ENCODE measurements around the gene DKK3.

DKK3 gene

DNA sequence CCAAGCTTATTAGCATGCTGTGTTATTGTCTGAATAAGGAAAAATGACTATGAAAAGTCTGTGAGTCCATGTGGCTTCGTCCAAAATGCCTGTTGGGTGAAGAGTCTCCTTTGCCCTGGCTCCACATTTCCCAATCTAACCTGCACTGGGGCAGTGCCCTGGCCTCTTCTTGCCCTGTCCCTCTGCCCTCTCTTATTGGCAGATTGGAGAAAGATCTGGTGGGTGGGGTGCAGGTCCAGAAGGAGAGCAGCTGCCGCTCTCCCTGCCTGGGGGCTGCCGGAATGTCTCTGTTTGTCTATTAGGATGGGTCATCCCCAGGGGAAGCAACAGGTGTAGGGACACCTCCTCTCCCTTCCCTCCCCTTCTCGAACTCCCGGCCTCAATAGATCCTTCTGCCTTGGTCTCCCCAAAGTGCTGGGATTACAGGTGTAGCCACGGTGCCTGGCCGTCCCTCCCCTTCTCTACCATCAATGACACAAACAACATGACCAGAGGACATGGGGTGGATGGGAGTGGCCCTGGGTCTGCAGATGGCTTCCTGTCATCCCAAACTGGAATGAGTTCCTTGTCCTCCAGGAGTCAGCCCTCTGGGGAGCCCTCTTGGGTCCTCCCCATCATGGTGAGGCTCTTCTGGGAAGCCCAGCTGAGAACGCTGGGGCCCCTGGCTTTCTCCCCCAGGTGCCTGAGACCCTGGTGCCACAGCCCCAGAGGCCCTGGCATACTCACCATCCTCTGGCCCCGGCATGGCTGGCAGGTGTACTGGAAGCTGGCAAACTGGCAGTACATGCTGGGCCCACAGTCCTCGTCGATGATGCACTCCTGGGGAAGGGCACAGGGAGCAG is 40.5 kb downstream of the DKK3 start:
- Histone ChIP-seq H3K36me3 (ENCODE audit: control insufficient read depth, insufficient read depth, low read length) (no peaks in the 10 kb centered on the region), H3K27ac (ENCODE audit: insufficient read depth, low read depth, low read length, poor library complexity, severe bottlenecking) (no peak overlapping the region), H3K27me3 (ENCODE audit: control insufficient read depth, insufficient read depth, low read length, poor library complexity, severe bottlenecking) (no peaks in the 10 kb centered on the region), H3K9me3 (ENCODE audit: control insufficient read depth, low read length) (no peaks in the 10 kb centered on the region), H3K4me1 (ENCODE audit: control insufficient read depth, insufficient read depth, low read length) (peaks cover 32% of the 10 kb centered on the region), H3K4me3 (ENCODE audit: insufficient read depth, low read depth, low read length) (no peak overlapping the region)
- WGBS, 2 experiments = 90 to 92% methylated on average over 11 of the region's 11 CpGs

DNA sequence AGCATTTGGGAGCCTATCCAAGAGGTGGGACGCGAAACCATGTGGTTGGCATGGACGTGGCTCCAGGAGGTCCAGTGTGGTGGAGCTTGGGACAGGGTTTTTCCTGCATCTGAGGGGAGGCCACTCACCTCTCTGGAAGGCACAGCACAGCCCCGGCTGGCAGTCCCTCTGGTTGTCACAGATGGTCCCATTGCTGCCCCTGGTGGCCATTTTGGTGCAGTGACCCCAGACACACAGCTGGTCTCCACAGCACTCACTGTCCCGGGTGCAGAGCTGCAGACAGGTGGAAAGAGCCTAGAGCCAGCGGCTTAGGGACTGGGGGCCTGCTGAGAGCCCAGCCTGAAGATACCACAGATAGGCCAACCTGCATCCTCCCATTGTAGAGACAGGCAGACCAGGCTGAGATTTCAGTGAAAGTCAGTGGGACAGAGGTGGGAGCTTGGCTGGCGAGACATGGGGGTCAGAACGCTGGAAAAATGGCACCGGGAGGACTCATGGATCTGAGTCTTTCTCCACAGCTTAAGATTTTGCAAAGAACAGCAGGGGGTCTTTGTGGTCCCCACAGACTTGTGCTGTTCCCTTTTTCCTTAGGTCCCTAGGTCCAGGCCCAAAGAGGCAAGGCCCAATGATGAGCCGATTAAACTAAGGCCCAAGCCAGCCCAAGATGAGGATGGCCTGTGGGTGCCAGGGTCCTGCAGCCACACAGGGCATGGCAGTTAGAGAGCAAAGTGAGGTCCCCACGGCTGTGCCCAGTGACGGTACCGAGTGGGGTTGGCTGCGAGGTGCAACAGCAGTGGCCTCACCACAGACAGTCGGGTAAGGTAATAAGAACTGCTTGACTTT is 41.4 kb downstream of the DKK3 start:
- no peaks in the 10 kb centered on the region for H3K9me3 ChIP-seq (ENCODE audit: control insufficient read depth, low read length)
- H3K4me3 ChIP-seq (ENCODE audit: insufficient read depth, low read depth, low read length) = no peak overlapping the region
- no peak overlapping the region for H3K27ac ChIP-seq (ENCODE audit: insufficient read depth, low read depth, low read length, poor library complexity, severe bottlenecking)
- peaks cover 23% of the 10 kb centered on the region for H3K4me1 ChIP-seq (ENCODE audit: control insufficient read depth, insufficient read depth, low read length)
- 72 to 75% methylated on average over 15 of the region's 15 CpGs for WGBS, 2 experiments
- no peaks in the 10 kb centered on the region for H3K27me3 ChIP-seq (ENCODE audit: control insufficient read depth, insufficient read depth, low read length, poor library complexity, severe bottlenecking)
- no peaks in the 10 kb centered on the region for H3K36me3 ChIP-seq (ENCODE audit: control insufficient read depth, insufficient read depth, low read length)

DNA sequence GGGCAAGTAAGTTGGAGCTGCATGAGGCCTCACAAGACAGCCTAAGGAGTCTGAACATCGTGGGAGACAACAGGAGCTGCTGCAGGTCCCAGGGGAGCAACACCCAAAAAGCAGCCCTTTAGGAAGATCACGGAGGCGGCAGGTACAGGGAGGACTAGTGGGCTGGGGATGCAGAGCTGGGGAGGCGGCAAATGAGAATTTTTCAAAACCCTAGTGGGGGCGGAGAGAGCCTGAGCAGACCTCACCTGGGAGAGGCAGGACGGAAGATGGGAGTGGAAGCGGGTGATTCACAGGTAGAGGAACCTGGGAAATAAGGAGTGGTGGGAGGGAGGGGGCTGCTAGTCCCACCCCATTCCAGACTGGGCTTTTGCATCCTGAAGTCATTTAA is 42.1 kb downstream of the DKK3 start:
- Histone ChIP-seq H3K27ac (ENCODE audit: insufficient read depth, low read depth, low read length, poor library complexity, severe bottlenecking) (no peak overlapping the region), H3K36me3 (ENCODE audit: control insufficient read depth, insufficient read depth, low read length) (no peaks in the 10 kb centered on the region), H3K27me3 (ENCODE audit: control insufficient read depth, insufficient read depth, low read length, poor library complexity, severe bottlenecking) (no peaks in the 10 kb centered on the region), H3K9me3 (ENCODE audit: control insufficient read depth, low read length) (no peaks in the 10 kb centered on the region), H3K4me3 (ENCODE audit: insufficient read depth, low read depth, low read length) (no peak overlapping the region), H3K4me1 (ENCODE audit: control insufficient read depth, insufficient read depth, low read length) (peaks cover 16% of the 10 kb centered on the region)
- WGBS, 2 experiments = 95 to 97% methylated on average over 7 of the region's 7 CpGs

DNA sequence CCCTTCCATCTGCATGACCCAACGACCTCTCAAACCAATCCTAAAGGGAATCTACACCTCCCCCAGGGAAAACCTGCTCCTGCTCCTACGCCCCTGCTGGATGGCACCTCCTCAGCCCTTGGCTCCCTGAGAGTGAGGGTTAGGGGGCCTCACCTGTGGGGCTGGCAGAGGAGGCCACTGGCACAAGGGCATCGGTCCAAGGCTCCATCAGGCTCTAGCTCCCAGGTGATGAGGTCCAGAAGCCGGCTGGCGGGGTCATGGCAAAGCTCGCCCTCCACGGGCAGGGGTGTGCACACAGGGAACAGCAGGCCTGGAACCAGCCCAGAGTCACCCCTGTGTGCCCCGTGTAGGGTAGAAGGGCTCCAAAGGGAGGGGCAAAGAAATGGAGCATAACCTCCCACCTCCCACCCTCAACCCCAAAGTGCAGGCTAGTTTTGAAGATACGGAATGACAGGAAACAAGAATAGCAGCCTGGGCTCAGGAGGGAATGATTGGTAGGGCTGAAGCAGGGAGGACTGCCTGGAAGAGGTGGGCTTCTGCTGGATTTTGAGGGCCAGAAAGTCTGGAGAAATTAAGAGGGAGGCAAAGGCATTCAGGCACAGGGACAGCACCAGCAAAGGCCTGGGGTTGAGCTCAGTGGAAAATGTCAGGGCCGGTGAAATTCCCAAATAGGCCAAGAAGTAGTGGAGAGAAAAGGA is 42.6 kb downstream of the DKK3 start:
- H3K27ac ChIP-seq (ENCODE audit: insufficient read depth, low read depth, low read length, poor library complexity, severe bottlenecking) = no peak overlapping the region
- no peaks in the 10 kb centered on the region for H3K27me3 ChIP-seq (ENCODE audit: control insufficient read depth, insufficient read depth, low read length, poor library complexity, severe bottlenecking)
- H3K4me3 ChIP-seq (ENCODE audit: insufficient read depth, low read depth, low read length) = no peak overlapping the region
- H3K36me3 ChIP-seq (ENCODE audit: control insufficient read depth, insufficient read depth, low read length) = no peaks in the 10 kb centered on the region
- no peaks in the 10 kb centered on the region for H3K9me3 ChIP-seq (ENCODE audit: control insufficient read depth, low read length)
- H3K4me1 ChIP-seq (ENCODE audit: control insufficient read depth, insufficient read depth, low read length) = peaks cover 12% of the 10 kb centered on the region
- WGBS, 2 experiments = 92 to 95% methylated on average over 10 of the region's 10 CpGs

DNA sequence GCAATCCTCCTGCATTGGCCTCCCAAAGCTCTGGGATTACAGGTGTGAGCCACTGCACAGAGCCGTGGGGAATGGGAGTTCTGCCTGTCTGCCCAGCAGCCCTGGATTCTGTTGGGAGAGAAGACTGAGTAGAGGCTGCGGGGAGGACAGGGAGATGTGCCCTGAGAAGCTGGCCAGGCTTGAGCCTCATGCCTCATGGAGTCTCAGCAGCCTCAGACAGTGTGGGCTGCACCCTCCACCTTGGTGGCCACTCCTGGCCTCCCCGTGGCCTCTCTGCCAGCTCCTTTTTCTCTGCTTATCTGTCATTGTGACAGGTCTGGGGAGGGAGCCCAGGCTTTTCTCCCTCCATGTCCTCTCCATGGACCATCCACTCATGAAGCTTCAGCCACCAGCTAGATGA is 43.2 kb downstream of the DKK3 start:
- H3K27me3 ChIP-seq (ENCODE audit: control insufficient read depth, insufficient read depth, low read length, poor library complexity, severe bottlenecking) = no peaks in the 10 kb centered on the region
- no peaks in the 10 kb centered on the region for H3K36me3 ChIP-seq (ENCODE audit: control insufficient read depth, insufficient read depth, low read length)
- H3K27ac ChIP-seq (ENCODE audit: insufficient read depth, low read depth, low read length, poor library complexity, severe bottlenecking) = no peak overlapping the region
- H3K9me3 ChIP-seq (ENCODE audit: control insufficient read depth, low read length) = no peaks in the 10 kb centered on the region
- H3K4me3 ChIP-seq (ENCODE audit: insufficient read depth, low read depth, low read length) = no peak overlapping the region
- 87 to 93% methylated on average over 3 of the region's 3 CpGs for WGBS, 2 experiments
- H3K4me1 ChIP-seq (ENCODE audit: control insufficient read depth, insufficient read depth, low read length) = peaks cover 6% of the 10 kb centered on the region

DNA sequence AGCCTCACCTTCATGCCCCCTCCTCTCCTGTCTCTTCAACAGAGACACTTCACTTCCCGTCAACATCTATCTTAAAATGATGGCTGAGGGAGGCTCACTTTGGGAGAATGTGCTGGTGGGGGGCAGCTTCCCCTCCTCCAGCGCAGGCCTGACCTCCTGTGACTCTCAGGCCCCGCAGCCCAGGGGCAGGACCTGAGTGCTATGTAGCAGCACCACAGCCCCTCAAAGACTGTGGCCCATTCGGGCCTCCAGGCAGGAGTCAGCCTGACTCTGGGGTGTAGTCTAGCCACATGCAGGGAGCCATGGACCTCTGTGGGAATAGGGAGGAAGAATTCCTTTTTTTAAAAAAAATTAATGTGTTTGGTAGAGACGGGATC is 43.7 kb downstream of the DKK3 start:
- Histone ChIP-seq H3K36me3 (ENCODE audit: control insufficient read depth, insufficient read depth, low read length) (no peaks in the 10 kb centered on the region), H3K4me1 (ENCODE audit: control insufficient read depth, insufficient read depth, low read length) (peaks cover 4% of the 10 kb centered on the region), H3K4me3 (ENCODE audit: insufficient read depth, low read depth, low read length) (no peak overlapping the region), H3K9me3 (ENCODE audit: control insufficient read depth, low read length) (no peaks in the 10 kb centered on the region), H3K27ac (ENCODE audit: insufficient read depth, low read depth, low read length, poor library complexity, severe bottlenecking) (no peak overlapping the region), H3K27me3 (ENCODE audit: control insufficient read depth, insufficient read depth, low read length, poor library complexity, severe bottlenecking) (no peaks in the 10 kb centered on the region)
- 96% methylated on average over 5 of the region's 5 CpGs for WGBS, 2 experiments

DNA sequence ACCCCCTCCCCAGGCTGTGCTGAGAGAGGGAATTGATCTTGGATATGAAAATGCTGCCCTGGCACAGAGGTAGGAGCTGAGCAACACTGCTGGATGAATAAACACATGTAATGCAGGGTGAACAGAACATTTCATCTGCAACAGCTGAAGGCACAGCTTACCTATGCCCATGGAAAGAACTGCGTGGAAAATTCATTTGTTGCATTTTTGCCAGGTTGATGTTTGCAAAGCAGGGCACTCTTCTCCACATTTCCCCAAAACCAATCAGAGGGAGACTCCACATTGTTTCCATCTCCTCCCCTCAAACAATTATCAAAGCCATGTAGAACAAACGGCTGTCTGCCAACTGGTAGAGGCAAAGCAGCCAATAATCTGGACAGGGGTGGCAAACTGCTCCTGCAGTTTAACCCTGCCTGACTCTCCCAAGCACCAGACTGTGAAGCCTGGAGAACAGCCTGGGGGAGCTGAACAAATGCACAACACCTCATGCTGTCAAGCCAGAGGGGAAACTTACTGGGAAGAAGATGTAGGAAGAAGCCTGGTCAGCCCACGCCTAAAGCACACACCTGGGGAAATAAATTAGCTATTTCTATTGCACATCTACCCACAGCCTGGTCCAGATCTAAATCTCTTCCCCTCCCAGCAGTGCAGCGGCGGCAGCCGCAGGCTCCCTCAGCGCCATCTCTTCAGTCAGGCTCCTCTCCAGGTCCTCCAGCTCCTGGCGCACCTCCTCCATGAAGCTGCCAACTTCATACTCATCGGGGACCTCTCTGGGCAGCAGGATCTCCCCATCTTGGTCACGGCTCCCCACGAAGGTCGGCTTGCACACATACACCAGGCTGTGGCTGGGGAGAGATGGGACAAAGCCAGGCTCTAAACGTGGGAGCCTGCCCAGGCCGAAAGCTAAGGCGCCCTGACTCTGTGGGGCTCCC is 44.3 kb downstream of the DKK3 start:
- WGBS, 2 experiments = 91 to 95% methylated on average over 15 of the region's 15 CpGs
- Histone ChIP-seq H3K27me3 (ENCODE audit: control insufficient read depth, insufficient read depth, low read length, poor library complexity, severe bottlenecking) (no peaks in the 10 kb centered on the region), H3K36me3 (ENCODE audit: control insufficient read depth, insufficient read depth, low read length) (no peaks in the 10 kb centered on the region), H3K9me3 (ENCODE audit: control insufficient read depth, low read length) (no peaks in the 10 kb centered on the region), H3K4me1 (ENCODE audit: control insufficient read depth, insufficient read depth, low read length) (peaks cover 4% of the 10 kb centered on the region), H3K27ac (ENCODE audit: insufficient read depth, low read depth, low read length, poor library complexity, severe bottlenecking) (no peak overlapping the region), H3K4me3 (ENCODE audit: insufficient read depth, low read depth, low read length) (no peak overlapping the region)

DNA sequence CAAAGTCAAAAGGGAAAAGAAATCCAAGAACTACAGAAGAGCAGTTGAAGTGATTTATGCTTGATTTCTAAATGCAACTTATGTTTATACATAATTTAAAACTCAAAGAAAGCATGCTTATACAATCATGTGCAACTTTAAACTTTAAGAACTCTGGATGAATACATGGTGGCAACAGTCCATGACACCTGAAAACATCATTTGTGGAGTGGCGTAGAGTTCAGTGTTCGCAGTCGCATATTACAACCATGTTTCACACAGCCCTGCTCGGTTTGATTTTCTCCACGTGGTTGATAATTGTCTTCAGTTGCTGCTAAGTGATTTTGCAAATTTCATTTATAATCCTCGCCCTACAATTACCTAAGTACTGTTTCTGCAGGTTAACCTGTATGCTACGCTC is 45.4 kb downstream of the DKK3 start:
- no peaks in the 10 kb centered on the region for H3K9me3 ChIP-seq (ENCODE audit: control insufficient read depth, low read length)
- H3K27me3 ChIP-seq (ENCODE audit: control insufficient read depth, insufficient read depth, low read length, poor library complexity, severe bottlenecking) = no peaks in the 10 kb centered on the region
- H3K27ac ChIP-seq (ENCODE audit: insufficient read depth, low read depth, low read length, poor library complexity, severe bottlenecking) = no peak overlapping the region
- 92 to 94% methylated on average over 7 of the region's 7 CpGs for WGBS, 2 experiments
- H3K4me1 ChIP-seq (ENCODE audit: control insufficient read depth, insufficient read depth, low read length) = peaks cover 4% of the 10 kb centered on the region
- H3K4me3 ChIP-seq (ENCODE audit: insufficient read depth, low read depth, low read length) = no peak overlapping the region
- H3K36me3 ChIP-seq (ENCODE audit: control insufficient read depth, insufficient read depth, low read length) = no peaks in the 10 kb centered on the region

DNA sequence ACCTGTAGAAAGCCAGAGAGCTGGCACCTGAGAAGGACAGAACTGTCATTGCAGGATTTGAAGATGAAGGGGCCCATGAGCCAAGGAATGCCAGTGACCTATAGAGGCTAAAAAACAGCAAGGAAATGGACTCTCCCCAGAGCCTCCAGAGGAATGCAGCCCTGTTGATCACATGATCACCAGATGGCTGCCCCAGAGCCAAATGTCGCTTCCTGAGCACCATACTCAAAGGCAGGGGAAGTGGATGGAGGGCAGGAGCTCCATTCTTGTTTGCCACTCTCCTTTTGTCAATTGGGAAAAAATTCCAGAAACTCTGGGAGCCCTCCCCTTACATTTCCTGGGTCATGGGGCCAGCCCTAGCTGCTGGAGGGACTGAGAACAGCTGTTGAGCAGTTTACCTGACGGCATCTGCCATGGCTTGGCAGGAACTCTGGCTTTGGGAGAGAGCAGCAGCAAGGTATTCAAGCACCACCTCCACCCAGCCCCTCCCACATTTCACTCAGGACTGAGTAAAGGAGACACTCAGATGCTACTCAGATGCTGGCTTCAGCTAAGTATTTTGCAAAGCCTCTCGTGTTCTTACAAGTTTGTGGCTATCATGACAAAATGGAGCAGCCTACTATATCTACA is 46.9 kb downstream of the DKK3 start:
- peaks cover 4% of the 10 kb centered on the region for H3K36me3 ChIP-seq (ENCODE audit: control insufficient read depth, insufficient read depth, low read length)
- no peak overlapping the region for H3K4me3 ChIP-seq (ENCODE audit: insufficient read depth, low read depth, low read length)
- H3K27ac ChIP-seq (ENCODE audit: insufficient read depth, low read depth, low read length, poor library complexity, severe bottlenecking) = no peak overlapping the region
- 94 to 95% methylated on average over 3 of the region's 3 CpGs for WGBS, 2 experiments
- peaks cover 4% of the 10 kb centered on the region for H3K4me1 ChIP-seq (ENCODE audit: control insufficient read depth, insufficient read depth, low read length)
- H3K27me3 ChIP-seq (ENCODE audit: control insufficient read depth, insufficient read depth, low read length, poor library complexity, severe bottlenecking) = no peaks in the 10 kb centered on the region
- no peaks in the 10 kb centered on the region for H3K9me3 ChIP-seq (ENCODE audit: control insufficient read depth, low read length)
